GM12864 (cell line): ENCODE measurements around the gene HDAC4.

Experiments
- DNase-seq: peaks from one replicate; pipeline ENCODE4 v3.0.0-alpha.2; 2011; ENCODE audit warnings: low read depth
- H3K4me3 ChIP-seq: 2 replicates; pipeline ENCODE4 v1.5.1; 2011; ENCODE audit warnings: mild to moderate bottlenecking, low read depth, low read length, control low read depth
- CTCF ChIP-seq: IDR thresholded peaks from 2 replicates; pipeline ENCODE4 v1.5.1; 2011; ENCODE audit warnings: low read depth, mild to moderate bottlenecking, moderate library complexity, low read length, control low read depth, inconsistent platforms; ENCODE audit errors: missing control alignments

HDAC4 gene

GRCh38 chr2:239261796-239262483, 138.9 kb downstream of the HDAC4 start:
- no peak for TF ChIP-seq CTCF
- no peak for DNase-seq

DNA sequence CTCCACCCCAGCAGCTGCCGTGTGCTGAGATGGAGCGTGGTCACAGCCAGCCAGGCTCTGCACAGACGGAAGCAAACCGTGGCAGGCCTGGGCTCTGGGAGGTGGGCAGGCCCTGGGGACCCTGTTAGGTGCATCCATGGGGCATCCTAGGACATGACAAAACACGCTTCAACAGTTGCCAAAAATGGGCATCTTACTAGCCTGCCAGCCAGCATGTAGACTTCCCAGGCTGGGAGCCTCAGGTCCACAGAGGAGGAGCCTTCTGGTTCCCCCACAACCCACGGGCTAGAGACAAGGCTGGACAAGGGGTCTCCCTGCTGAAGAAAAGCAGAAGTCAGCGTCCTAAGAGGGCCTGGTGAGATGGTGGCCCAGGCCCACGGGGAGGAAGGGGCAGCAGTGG, 139.5 kb downstream of the HDAC4 start:
- no peak overlapping the region for H3K4me3 ChIP-seq
- DNase-seq = no peak
- no peak for TF ChIP-seq CTCF

More at GRCh38 chr2:239261796-239262483, 138.9 kb downstream of the HDAC4 start:
- no peak overlapping the region for H3K4me3 ChIP-seq

GRCh38 chr2:239260546-239261327, 140.1 kb downstream of the HDAC4 start:
- no peak for DNase-seq
- H3K4me3 ChIP-seq = no peak overlapping the region
- no peak for TF ChIP-seq CTCF

DNA sequence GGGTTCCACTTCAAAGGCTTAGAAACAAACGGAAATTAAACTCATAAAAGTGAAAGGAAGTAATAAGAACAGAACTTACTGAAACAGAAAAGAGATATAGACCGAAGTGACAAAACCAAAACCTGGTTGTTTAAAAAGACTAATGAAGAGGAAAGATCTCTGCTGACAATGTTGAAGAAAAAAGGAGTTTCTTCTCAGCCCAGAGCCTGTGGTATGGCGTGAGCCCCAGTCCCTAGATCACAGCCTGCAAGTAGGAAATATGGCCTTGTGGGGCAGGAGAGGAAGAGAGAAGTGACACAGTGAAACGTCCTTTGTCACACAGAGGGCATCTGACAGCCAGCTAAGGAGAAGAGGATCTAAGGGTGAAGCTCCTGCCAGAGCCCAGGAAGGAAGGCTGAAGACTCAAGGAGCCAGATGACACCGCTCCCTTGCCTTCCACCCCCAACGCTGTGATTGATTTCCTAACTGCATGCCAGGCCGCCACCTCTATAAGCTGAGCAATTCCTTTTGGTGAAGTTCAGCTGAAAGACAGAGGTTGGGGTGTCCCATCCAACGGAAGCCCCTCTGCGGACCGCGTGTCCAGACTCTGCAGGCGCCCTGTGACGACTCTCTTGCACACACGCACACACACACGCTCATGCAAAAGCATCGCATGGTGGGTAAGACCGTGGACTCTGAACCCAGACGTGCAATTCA, 141.1 kb downstream of the HDAC4 start:
- H3K4me3 ChIP-seq = no peak overlapping the region
- DNase-seq = no peak

GRCh38 chr2:239259173-239259572, 141.6 kb downstream of the HDAC4 start:
- no peak overlapping the region for H3K4me3 ChIP-seq
- no peak for DNase-seq
- TF ChIP-seq CTCF = no peak

More for the DNA sequence above, 141.1 kb downstream of the HDAC4 start:
- no peak for TF ChIP-seq CTCF

DNA sequence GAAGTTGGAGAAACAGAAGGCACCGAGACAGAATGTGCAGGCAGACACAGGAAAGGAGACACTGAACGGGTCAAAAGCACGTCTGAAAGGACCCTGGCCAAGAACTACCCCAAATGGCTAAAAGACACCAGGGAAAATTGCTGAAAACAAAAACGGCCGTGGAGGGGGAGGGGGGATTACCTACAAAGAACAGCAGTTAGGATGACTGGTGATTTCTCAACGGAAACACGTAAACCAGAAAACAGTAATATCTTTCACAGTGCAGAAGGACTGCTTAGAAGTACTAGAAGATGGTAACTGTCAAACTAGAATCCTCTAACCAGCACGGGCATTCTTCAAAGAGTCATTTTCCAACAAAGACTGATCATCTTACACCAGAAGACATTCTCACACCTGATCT, 142.6 kb downstream of the HDAC4 start:
- DNase-seq = no peak
- no peak for TF ChIP-seq CTCF
- no peak overlapping the region for H3K4me3 ChIP-seq
